Esophagus squamous epithelium (tissue), 5 donors: ENCODE measurements around the gene FLNA. TPM values are rescaled to one million over a fixed set of nuclear protein-coding genes. Genes with fewer than 3 reads are reported as not detected.

Experiments
- DNase-seq: peaks from one replicate; lab custom pipeline; 2025; lab: John Stamatoyannopoulos, UW
- H3K27ac ChIP-seq, 4 donors: fragments of 200-600 bp; sonication (generic); one replicate each; pipeline ENCODE4 v1.5.1; 2016 to 2019; ENCODE audit warnings: mild to moderate bottlenecking in 1 of 4
- H3K27me3 ChIP-seq, 4 donors: fragments of 200-600 bp; sonication (generic); 1 replicate in 3 of 4; 2 replicates in 1 of 4; pipeline versions ENCODE4 v1.5.1 to v1.6.0; 2017 to 2021; ENCODE audit warnings: antibody characterized with exemption in 1 of 4
- H3K36me3 ChIP-seq, 3 donors: fragments of 200-600 bp; sonication (generic); one replicate each; pipeline ENCODE4 v1.5.1; 2016 to 2019
- H3K4me1 ChIP-seq, 3 donors: fragments of 200-600 bp; sonication (generic); one replicate each; pipeline ENCODE4 v1.5.1; 2017 to 2019
- H3K4me3 ChIP-seq, 4 donors: fragments of 200-600 bp; sonication (generic); 1 replicate in 3 of 4; 2 replicates in 1 of 4; pipeline ENCODE4 v1.5.1; 2016 to 2019; ENCODE audit warnings: mild to moderate bottlenecking in 2 of 4, moderate library complexity in 1 of 4
- H3K9me3 ChIP-seq, 3 donors: fragments of 200-600 bp; sonication (generic); one replicate each; pipeline ENCODE4 v1.5.1; 2016 to 2019
- POLR2A ChIP-seq, 4 donors: fragments of 450-650 bp; IDR thresholded peaks; one replicate each; pipeline ENCODE4 v1.6.1; 2017; ENCODE audit warnings: antibody characterized with exemption in 4 of 4, mild to moderate bottlenecking in 4 of 4, moderate library complexity in 3 of 4
- WGBS, 2 donors: methylation state at CpG; one replicate each; pipeline ENCODE4 v1.1.5; 2018; 5-methylcytosine and 5-hydroxymethylcytosine counted together
- intact Hi-C: fragments of 100-400 bp; cut with DNase I; formaldehyde crosslinking; loops from one replicate; pipeline ENCODE4 v1.15.0; 2022
- total RNA-seq, 4 donors: library from RNA; depleted of rRNA; stranded (reverse); fragments of >200 nt; gene quantifications; one replicate each; pipeline ENCODE4 v1.1.0, GENCODE V29; 2016
- TF ChIP-seq, protein P1 (sequence below), 6 experiments: fragments of 450-650 bp in 4 of 6; fragments of 200-600 bp in 2 of 6; sonication (generic) in 2 of 6; IDR thresholded peaks; one replicate each; pipeline ENCODE4 v1.5.1; 2016 to 2019; ENCODE audit warnings: antibody characterized with exemption in 6 of 6, mild to moderate bottlenecking in 4 of 6, moderate library complexity in 4 of 6
- donor health status: DM: yes; HTN: yes; CAD: no.

FLNA gene
- total RNA-seq, 4 donors from 2014 or later, result 290 to 1,242 (median 582) TPM

DNA sequence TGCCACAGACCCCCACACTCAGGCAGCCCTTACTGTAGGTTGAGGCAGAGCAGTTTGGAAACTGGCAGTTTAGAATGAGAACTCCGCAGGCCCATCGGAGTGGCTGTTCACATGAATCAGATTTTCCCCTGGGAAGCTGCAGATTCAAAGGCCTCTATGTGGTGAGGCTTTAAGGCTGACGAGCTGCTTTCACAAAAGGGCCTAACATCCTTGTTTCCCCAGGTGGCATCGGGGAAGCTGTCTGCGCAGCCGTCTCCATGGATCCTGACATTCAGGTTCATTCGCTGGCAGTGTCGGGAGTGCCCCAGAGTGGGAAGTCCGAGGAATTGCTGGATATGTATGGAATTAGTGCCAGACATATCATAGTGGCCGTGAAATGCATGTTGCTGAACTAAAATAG, 45.1 kb downstream of the FLNA start:
- Histone ChIP-seq H3K4me3 (no peak overlapping the region), H3K27ac (no peak overlapping the region), H3K27me3 (no peaks in the 10 kb centered on the region)

DNA sequence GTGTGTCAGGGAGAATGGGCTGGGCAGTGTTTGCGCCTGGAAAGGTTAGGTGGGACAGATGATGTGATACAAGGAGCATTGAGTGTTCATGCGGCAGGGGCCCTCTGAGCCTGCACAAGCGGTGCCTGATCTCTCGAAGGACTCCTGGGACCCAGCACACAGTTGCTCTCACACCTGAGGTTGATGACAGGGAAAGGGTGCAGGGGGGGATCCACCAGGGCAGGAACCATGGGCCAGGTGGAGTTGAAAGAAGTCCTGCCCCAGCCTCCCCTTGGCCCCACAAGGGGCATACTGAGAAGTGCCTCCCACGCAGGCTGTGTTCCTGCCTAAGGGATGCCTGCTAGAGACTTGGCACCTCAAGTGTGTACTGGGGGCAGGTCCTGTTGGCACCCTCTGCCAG, 45.8 kb downstream of the FLNA start:
- Histone ChIP-seq H3K36me3 (no peaks in the 10 kb centered on the region), H3K4me1 (peaks cover 0 to 20% (median 6%) of the 10 kb centered on the region in 3 donors), H3K9me3 (no peaks in the 10 kb centered on the region), H3K27me3 (no peaks in the 10 kb centered on the region), H3K4me3 (no peak overlapping the region), H3K27ac (no peak overlapping the region)
- intact Hi-C loops, result no loop called here
- no peak for DNase-seq
- TF ChIP-seq POLR2A (IDR thresholded peaks at IDR 0.05), result no peak
- TF ChIP-seq, protein P1, sequence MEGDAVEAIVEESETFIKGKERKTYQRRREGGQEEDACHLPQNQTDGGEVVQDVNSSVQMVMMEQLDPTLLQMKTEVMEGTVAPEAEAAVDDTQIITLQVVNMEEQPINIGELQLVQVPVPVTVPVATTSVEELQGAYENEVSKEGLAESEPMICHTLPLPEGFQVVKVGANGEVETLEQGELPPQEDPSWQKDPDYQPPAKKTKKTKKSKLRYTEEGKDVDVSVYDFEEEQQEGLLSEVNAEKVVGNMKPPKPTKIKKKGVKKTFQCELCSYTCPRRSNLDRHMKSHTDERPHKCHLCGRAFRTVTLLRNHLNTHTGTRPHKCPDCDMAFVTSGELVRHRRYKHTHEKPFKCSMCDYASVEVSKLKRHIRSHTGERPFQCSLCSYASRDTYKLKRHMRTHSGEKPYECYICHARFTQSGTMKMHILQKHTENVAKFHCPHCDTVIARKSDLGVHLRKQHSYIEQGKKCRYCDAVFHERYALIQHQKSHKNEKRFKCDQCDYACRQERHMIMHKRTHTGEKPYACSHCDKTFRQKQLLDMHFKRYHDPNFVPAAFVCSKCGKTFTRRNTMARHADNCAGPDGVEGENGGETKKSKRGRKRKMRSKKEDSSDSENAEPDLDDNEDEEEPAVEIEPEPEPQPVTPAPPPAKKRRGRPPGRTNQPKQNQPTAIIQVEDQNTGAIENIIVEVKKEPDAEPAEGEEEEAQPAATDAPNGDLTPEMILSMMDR (IDR thresholded peaks at IDR 0.05), result no peak
- 93 to 100% methylated on average over 4 to 5 of the region's 5 CpGs for WGBS, 2 donors

More for the DNA sequence above, 45.1 kb downstream of the FLNA start:
- peaks cover 0 to 20% (median 6%) of the 10 kb centered on the region in 3 donors for H3K4me1 ChIP-seq
- no peak for TF ChIP-seq POLR2A (IDR thresholded peaks at IDR 0.05)
- TF ChIP-seq, protein P1 (IDR thresholded peaks at IDR 0.05), result no peak
- WGBS, 2 donors, result 79 to 81% methylated on average over 2 to 10 of the region's 10 CpGs
- DNase-seq, result no peak
- intact Hi-C loops, result no loop called here
- H3K9me3 ChIP-seq, result no peaks in the 10 kb centered on the region
- no peaks in the 10 kb centered on the region for H3K36me3 ChIP-seq

DNA sequence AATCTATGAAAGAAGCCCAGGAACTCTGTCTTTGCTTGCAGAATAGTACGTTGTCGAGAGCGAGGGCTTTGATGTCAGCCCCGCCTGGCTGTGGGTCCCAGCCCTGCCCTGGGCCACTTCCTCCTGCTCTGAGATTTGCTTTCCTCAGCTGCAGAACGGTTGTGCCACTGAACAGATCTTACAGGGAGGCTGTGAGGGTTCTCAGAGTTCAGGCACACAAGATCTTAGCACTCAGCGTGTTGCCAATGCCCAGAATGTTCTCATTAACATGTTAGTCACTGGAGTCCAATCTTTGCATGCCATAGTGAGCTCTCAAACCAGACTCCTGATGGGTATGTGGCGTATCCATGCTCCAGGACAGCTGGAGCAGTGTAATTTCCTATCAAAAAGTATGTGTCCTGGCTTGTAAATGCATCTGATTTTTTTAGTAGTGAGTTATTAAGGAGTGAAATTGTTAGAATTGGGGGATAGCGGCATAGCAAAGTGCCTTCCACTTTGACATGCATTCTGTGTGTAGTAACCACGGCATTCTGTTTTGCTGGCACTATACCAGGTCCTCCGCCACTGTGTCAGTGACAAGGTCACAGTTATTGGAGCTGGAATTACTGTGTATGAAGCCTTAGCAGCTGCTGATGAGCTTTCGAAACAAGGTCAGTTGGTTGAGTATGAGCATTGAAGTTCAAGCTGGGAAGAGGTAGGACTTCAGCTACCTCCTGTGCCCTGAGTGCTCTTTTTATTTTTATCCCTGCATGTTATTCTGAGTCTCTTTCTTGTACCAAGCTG, 47.2 kb downstream of the FLNA start:
- 29 to 39% methylated on average over 6 to 11 of the region's 11 CpGs for whole genome bisulfite sequencing, 2 donors
- no peak for DNase-seq
- no peak overlapping the region for H3K4me3 ChIP-seq
- peaks cover 0 to 20% (median 6%) of the 10 kb centered on the region in 3 donors for H3K4me1 ChIP-seq
- intact Hi-C loops, result no loop called here
- H3K27ac ChIP-seq, result peak overlapping the region in 1 of 4 donors; percentile 9
- no peaks in the 10 kb centered on the region for H3K9me3 ChIP-seq
- TF ChIP-seq, protein P1 (IDR thresholded peaks at IDR 0.05), result no peak
- TF ChIP-seq POLR2A (IDR thresholded peaks at IDR 0.05), result no peak
- H3K27me3 ChIP-seq, result no peaks in the 10 kb centered on the region
- H3K36me3 ChIP-seq, result no peaks in the 10 kb centered on the region

DNA sequence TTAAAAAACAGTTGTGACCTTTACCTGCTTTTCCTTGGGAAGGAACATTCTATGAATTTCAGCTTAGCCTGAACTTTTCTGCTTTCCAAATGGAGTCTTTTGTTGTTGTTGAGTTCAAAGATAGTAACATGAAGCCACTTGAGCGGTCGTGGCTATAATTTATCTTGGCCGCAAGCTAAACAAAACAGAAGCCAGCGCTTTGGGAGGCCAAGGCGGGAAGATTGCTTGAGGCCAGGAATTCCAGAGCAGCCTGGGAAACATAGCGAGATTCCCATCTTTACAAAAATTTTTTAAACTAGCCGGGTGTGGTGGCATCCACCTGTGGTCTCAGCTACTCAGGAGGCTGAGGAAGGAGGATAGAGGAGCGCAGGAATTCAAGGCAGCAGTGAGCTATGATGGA, 48.9 kb downstream of the FLNA start:
- peaks cover 0 to 20% (median 6%) of the 10 kb centered on the region in 3 donors for H3K4me1 ChIP-seq
- no peak overlapping the region for H3K4me3 ChIP-seq
- TF ChIP-seq, protein P1 (IDR thresholded peaks at IDR 0.05), result no peak
- TF ChIP-seq POLR2A (IDR thresholded peaks at IDR 0.05), result no peak
- H3K36me3 ChIP-seq, result no peaks in the 10 kb centered on the region
- intact Hi-C loops, result no loop called here
- no peak overlapping the region for H3K27ac ChIP-seq
- WGBS, 2 donors, result 41 to 63% methylated on average over 8 of the region's 8 CpGs
- H3K9me3 ChIP-seq, result no peaks in the 10 kb centered on the region
- no peaks in the 10 kb centered on the region for H3K27me3 ChIP-seq
- DNase-seq, result no peak

DNA sequence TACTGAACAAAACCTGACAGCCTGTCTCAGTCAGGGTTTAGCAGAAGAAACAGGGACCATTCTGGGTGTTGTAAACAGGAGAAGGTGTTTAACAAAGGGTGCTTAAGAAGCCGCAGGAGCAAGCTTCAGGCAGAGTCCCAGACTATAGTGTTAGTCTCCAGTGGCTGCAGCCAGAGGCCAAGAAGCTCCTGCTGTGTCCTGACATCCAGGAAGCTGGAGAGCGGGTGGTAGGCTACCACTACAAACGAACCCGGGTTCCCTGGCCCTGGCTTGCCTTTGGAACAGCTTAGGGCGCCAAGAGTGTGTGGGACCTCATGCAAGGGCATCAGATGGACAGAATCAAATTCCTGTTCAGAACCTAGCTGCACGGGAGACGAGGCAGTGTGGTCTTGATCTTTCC, 50.9 kb downstream of the FLNA start:
- intact Hi-C loops, result no loop called here
- Histone ChIP-seq H3K36me3 (no peaks in the 10 kb centered on the region), H3K4me1 (peaks cover 0 to 20% (median 6%) of the 10 kb centered on the region in 3 donors), H3K27ac (no peak overlapping the region), H3K9me3 (no peaks in the 10 kb centered on the region), H3K27me3 (no peaks in the 10 kb centered on the region), H3K4me3 (no peak overlapping the region)
- WGBS, 2 donors, result 58 to 69% methylated on average over 4 to 6 of the region's 7 CpGs
- TF ChIP-seq, protein P1 (IDR thresholded peaks at IDR 0.05), result no peak
- TF ChIP-seq POLR2A (IDR thresholded peaks at IDR 0.05), result no peak
- no peak for DNase-seq
